PC-9 (cell line): ENCODE results near the gene FGF9. TPM values are rescaled to one million over a fixed set of nuclear protein-coding genes. Genes with fewer than 3 reads are reported as not detected.

Experiments used
- BruUV-seq: library from RNA; stranded (reverse); fragments of 400-500 nt; replicated peaks from 2 replicates; lab custom pipeline; 2021; lab: Mats Ljungman, UMichigan
- CTCF ChIA-PET: fragments of 300-600 bp; sonication (Branson Sonifier 250); formaldehyde crosslinking; loops from one replicate; lab custom pipeline; 2022; ENCODE audit warnings: antibody characterized with exemption; lab: Charles Lee
- POLR2A ChIA-PET: fragments of 300-600 bp; sonication (Branson Sonifier 250); formaldehyde crosslinking; loops from one replicate; lab custom pipeline; 2022; ENCODE audit warnings: antibody characterized with exemption; ENCODE audit not compliant: unreplicated experiment; lab: Charles Lee
- DNase-seq, 2 experiments: peaks; one replicate each; pipeline versions ENCODE4 v3.0.0 to v3.0.0-alpha.2; 2015 to 2022; ENCODE audit warnings: mixed read lengths in 1 of 2
- H2AFZ ChIP-seq: fragments of 200-600 bp; sonication (generic); 2 replicates; pipeline ENCODE4 v1.8.1; 2017; ENCODE audit warnings: antibody characterized with exemption
- H3F3A ChIP-seq: fragments of 200-600 bp; sonication (generic); 2 replicates; pipeline ENCODE4 v1.8.1; 2017; ENCODE audit warnings: antibody characterized with exemption, mild to moderate bottlenecking, low read depth; ENCODE audit not compliant: insufficient read depth
- H3K27ac ChIP-seq: fragments of 200-600 bp; sonication (generic); 2 replicates; pipeline ENCODE4 v1.6.1; 2016; ENCODE audit warnings: mixed run types
- H3K27me3 ChIP-seq: fragments of 200-600 bp; sonication (generic); 2 replicates; pipeline ENCODE4 v1.6.1; 2016; ENCODE audit warnings: low read depth, mixed run types; ENCODE audit not compliant: insufficient read depth
- H3K36me3 ChIP-seq: fragments of 200-600 bp; sonication (generic); 2 replicates; pipeline ENCODE4 v1.6.1; 2016; ENCODE audit warnings: low read depth, mixed run types
- H3K4me1 ChIP-seq: fragments of 200-600 bp; sonication (generic); replicated peaks from 2 replicates; pipeline ENCODE4 v1.6.1; 2016; ENCODE audit warnings: mixed run types; ENCODE audit not compliant: insufficient read depth
- H3K4me2 ChIP-seq: fragments of 200-600 bp; sonication (generic); 2 replicates; pipeline ENCODE4 v1.6.1; 2017; ENCODE audit warnings: mixed run types
- H3K4me3 ChIP-seq: fragments of 200-600 bp; sonication (generic); 2 replicates; pipeline ENCODE4 v1.6.1; 2016; ENCODE audit warnings: mixed run types
- H3K79me2 ChIP-seq: fragments of 200-600 bp; sonication (generic); 2 replicates; pipeline ENCODE4 v1.6.1; 2017; ENCODE audit warnings: low read depth, mixed run types
- H3K9me2 ChIP-seq: fragments of 200-600 bp; sonication (generic); 2 replicates; pipeline ENCODE4 v1.8.1; 2017; ENCODE audit warnings: mild to moderate bottlenecking; ENCODE audit not compliant: insufficient read depth
- H3K9me3 ChIP-seq: fragments of 200-600 bp; sonication (generic); 2 replicates; pipeline ENCODE4 v1.8.1; 2016; ENCODE audit warnings: low read depth; ENCODE audit not compliant: insufficient read depth
- H4K20me1 ChIP-seq: fragments of 200-600 bp; sonication (generic); 2 replicates; pipeline ENCODE4 v1.8.1; 2017; ENCODE audit not compliant: insufficient read depth
- CTCF ChIP-seq: fragments of 200-600 bp; sonication (generic); conservative IDR thresholded peaks from 2 replicates; pipeline ENCODE4 v1.6.1; 2017; ENCODE audit warnings: mixed run types, antibody characterized with exemption, mild to moderate bottlenecking, moderate library complexity
- EZH2 ChIP-seq: fragments of 200-600 bp; sonication (generic); IDR thresholded peaks from 2 replicates; pipeline ENCODE4 v1.8.0; 2017; ENCODE audit warnings: antibody characterized with exemption, low read depth
- intact Hi-C: fragments of 100-400 bp; cut with micrococcal nuclease; formaldehyde crosslinking; loops from one replicate; pipeline ENCODE4 v1.10.0; 2022; ENCODE audit not compliant: unreplicated experiment
- total RNA-seq: library from RNA; stranded (reverse); gene quantifications from 2 replicates; pipeline ENCODE4 v1.2.3, GENCODE V29; 2021

FGF9 gene
- total RNA-seq, 1 experiment from 2014 or later, result not detected

GRCh38 chr13:21668732-21669275 lies 2.1 kb upstream of the FGF9 start:
- TF ChIP-seq CTCF, result no peak
- no peak for TF ChIP-seq EZH2
- DNase-seq, result no peak
- Histone ChIP-seq H3K4me1 (no peaks in the 10 kb centered on the region), H3K27me3 (peaks cover 46% of the 10 kb centered on the region), H3K27ac (no peak overlapping the region), H3K9me2 (no peaks in the 10 kb centered on the region), H3K9me3 (no peaks in the 10 kb centered on the region), H3K79me2 (no peaks in the 10 kb centered on the region), H3K4me3 (no peak overlapping the region), H3K36me3 (no peaks in the 10 kb centered on the region), H4K20me1 (no peaks in the 10 kb centered on the region), H2AFZ (no peak overlapping the region), H3F3A (no peaks in the 10 kb centered on the region), H3K4me2 (no peak overlapping the region)
- ChIA-PET POLR2A (no interaction called here), CTCF (no interaction called here)
- BruUV-seq, result no TSS peak
- intact Hi-C loops, result no loop called here

- Histone ChIP-seq H3K9me3 (no peaks in the 10 kb centered on the region), H3K4me2 (peak overlapping the region; percentile 89), H3K4me1 (no peaks in the 10 kb centered on the region), H3K4me3 (peak overlapping the region; percentile 59), H3K27ac (no peak overlapping the region), H3K9me2 (no peaks in the 10 kb centered on the region), H3K79me2 (no peaks in the 10 kb centered on the region), H3K36me3 (no peaks in the 10 kb centered on the region), H2AFZ (peak overlapping the region; percentile 79; the same call in 1 of the 2 replicates), H4K20me1 (no peaks in the 10 kb centered on the region), H3F3A (no peaks in the 10 kb centered on the region), H3K27me3 (peaks cover 48% of the 10 kb centered on the region)
- TF ChIP-seq CTCF, result no peak
- no peak for TF ChIP-seq EZH2
- intact Hi-C loops, result no loop called here
- DNase-seq, result no peak
- no TSS peak for BruUV-seq
- ChIA-PET CTCF (no interaction called here), POLR2A (no interaction called here)
These were observed 629 bp upstream of the FGF9 start for GRCh38 chr13:21670006-21670882.

GRCh38 chr13:21671620-21672286 lies 880 bp downstream of the FGF9 start:
- H3K79me2 ChIP-seq, result no peaks in the 10 kb centered on the region
- intact Hi-C loops, result no loop called here
- no peaks in the 10 kb centered on the region for H3K4me1 ChIP-seq
- no peaks in the 10 kb centered on the region for H3K36me3 ChIP-seq
- no peaks in the 10 kb centered on the region for H3K9me3 ChIP-seq
- no peaks in the 10 kb centered on the region for H3F3A ChIP-seq
- H3K27ac ChIP-seq, result no peak overlapping the region
- no peak for DNase-seq
- ChIA-PET POLR2A (no interaction called here), CTCF (no interaction called here)
- BruUV-seq, result no TSS peak
- TF ChIP-seq CTCF, result no peak
- no peak for TF ChIP-seq EZH2
- no peak overlapping the region for H2AFZ ChIP-seq
- H3K4me3 ChIP-seq, result no peak overlapping the region; the same call in 1 of the 2 replicates
- H3K27me3 ChIP-seq, result peaks cover 61% of the 10 kb centered on the region
- no peaks in the 10 kb centered on the region for H4K20me1 ChIP-seq
- peak overlapping the region; percentile 89 for H3K4me2 ChIP-seq
- no peaks in the 10 kb centered on the region for H3K9me2 ChIP-seq
